H1 (cell line): ENCODE data around the gene CAMTA1. TPM values are rescaled to one million over a fixed set of nuclear protein-coding genes. Genes with fewer than 3 reads are reported as not detected.

Experiments
- CTCF ChIA-PET: fragments of 300-600 bp; sonication (Branson Sonifier 250); formaldehyde crosslinking; loops from one replicate; lab custom pipeline; 2021; ENCODE audit not compliant: partially characterized antibody; lab: Charles Lee
- POLR2A ChIA-PET: fragments of 300-600 bp; sonication (Branson Sonifier 250); formaldehyde crosslinking; loops from one replicate; lab custom pipeline; 2021; ENCODE audit warnings: inconsistent platforms; ENCODE audit not compliant: partially characterized antibody; lab: Charles Lee
- DNase-seq, 2 experiments: peaks; one replicate each; pipeline versions ENCODE4 v3.0.0 to v3.0.0-alpha.2; 2010 to 2022; ENCODE audit warnings: low spot score in 2 of 2, low read depth in 1 of 2, mixed read lengths in 1 of 2
- FAIRE-seq: peaks from 2 replicates; lab custom pipeline; 2011; peaks lifted over from hg19 to GRCh38; lab: Jason Lieb, UNC
- H2AFZ ChIP-seq: 2 replicates; pipeline ENCODE4 v1.8.1; 2012; ENCODE audit warnings: low read length, inconsistent platforms
- H2AK5ac ChIP-seq: 2 replicates; pipeline ENCODE4 v1.6.1; 2013; ENCODE audit warnings: low read depth, low read length
- H2BK120ac ChIP-seq: replicated peaks from 2 replicates; pipeline ENCODE3; 2013; ENCODE audit warnings: low read depth, low read length, inconsistent platforms
- H2BK12ac ChIP-seq: 2 replicates; pipeline ENCODE4 v1.6.1; 2013; ENCODE audit warnings: low read depth, low read length
- H2BK15ac ChIP-seq: 2 replicates; pipeline ENCODE4 v1.6.1; 2013; ENCODE audit warnings: low read length
- H2BK20ac ChIP-seq: 2 replicates; pipeline ENCODE4 v1.6.1; 2013; ENCODE audit warnings: low read length
- H2BK5ac ChIP-seq: 2 replicates; pipeline ENCODE4 v1.6.1; 2013; ENCODE audit warnings: low read depth, low read length
- H3K14ac ChIP-seq: 2 replicates; pipeline ENCODE4 v1.6.1; 2013; ENCODE audit warnings: inconsistent platforms; ENCODE audit not compliant: insufficient read length
- H3K18ac ChIP-seq: 2 replicates; pipeline ENCODE4 v1.6.1; 2013; ENCODE audit warnings: low read length; ENCODE audit errors: extremely low read depth
- H3K23ac ChIP-seq: 2 replicates; pipeline ENCODE4 v1.6.1; 2013; ENCODE audit warnings: inconsistent platforms; ENCODE audit not compliant: insufficient read length
- H3K23me2 ChIP-seq: 2 replicates; pipeline ENCODE4 v1.6.1; 2013; ENCODE audit warnings: low read depth, low read length
- H3K27ac ChIP-seq: 2 replicates; pipeline ENCODE4 v1.6.1; 2011; ENCODE audit warnings: low read depth, low read length, inconsistent platforms
- H3K27me3 ChIP-seq, 4 experiments: replicated peaks in 1 of 4; 1 replicate in 1 of 4; 2 replicates in 3 of 4; pipeline versions ENCODE4 v1.6.1 to v1.8.1; 2011 to 2013; ENCODE audit warnings: low read length in 3 of 4, mild to moderate bottlenecking in 3 of 4, inconsistent platforms in 2 of 4, mixed read lengths in 2 of 4, moderate library complexity in 1 of 4; ENCODE audit not compliant: control insufficient read depth in 3 of 4, insufficient read depth in 3 of 4; ENCODE audit errors: extremely low read depth in 1 of 4
- H3K36me3 ChIP-seq, 4 experiments: 2 replicates each; pipeline versions ENCODE4 v1.6.1 to v1.8.1; 2011 to 2013; ENCODE audit warnings: mild to moderate bottlenecking in 4 of 4, low read length in 3 of 4, moderate library complexity in 2 of 4, control low read depth in 1 of 4, inconsistent platforms in 1 of 4; ENCODE audit not compliant: insufficient read depth in 4 of 4, control insufficient read depth in 2 of 4
- H3K4ac ChIP-seq: replicated peaks from 2 replicates; pipeline ENCODE3; 2013; ENCODE audit warnings: low read length, low read depth, mixed read lengths, inconsistent platforms; ENCODE audit not compliant: insufficient read length
- H3K4me1 ChIP-seq, 4 experiments: replicated peaks in 1 of 4; 1 replicate in 1 of 4; 2 replicates in 3 of 4; pipeline versions ENCODE4 v1.6.1 to v1.8.1; 2011 to 2013; ENCODE audit warnings: low read length in 3 of 4, inconsistent platforms in 2 of 4, mixed read lengths in 1 of 4; ENCODE audit not compliant: insufficient read depth in 4 of 4, control insufficient read depth in 3 of 4
- H3K4me2 ChIP-seq, 2 experiments: 2 replicates each; pipeline versions ENCODE4 v1.6.1 to v1.8.1; 2011 to 2013; ENCODE audit warnings: low read depth in 2 of 2, low read length in 2 of 2, control low read depth in 1 of 2, inconsistent platforms in 1 of 2, mild to moderate bottlenecking in 1 of 2; ENCODE audit not compliant: insufficient read depth in 1 of 2
- H3K4me3 ChIP-seq, 4 experiments: fragments of 200-600, 300-600 bp in 1 of 4; sonication (generic), shearing (Covaris generic), sonication (Bioruptor Twin) in 1 of 4; 2 replicates each; pipeline versions ENCODE4 v1.5.1 to v1.8.1; 2011 to 2016; ENCODE audit warnings: low read length in 4 of 4, low read depth in 3 of 4, control low read depth in 2 of 4, inconsistent platforms in 2 of 4, mild to moderate bottlenecking in 2 of 4, mixed read lengths in 1 of 4, moderate library complexity in 1 of 4; ENCODE audit not compliant: insufficient read depth in 2 of 4; ENCODE audit errors: extremely low read depth in 1 of 4
- H3K56ac ChIP-seq: replicated peaks from 2 replicates; pipeline ENCODE3; 2013; ENCODE audit warnings: low read depth, mild to moderate bottlenecking, mixed read lengths, low read length, inconsistent platforms; ENCODE audit not compliant: insufficient read length
- H3K79me1 ChIP-seq: 2 replicates; pipeline ENCODE4 v1.6.1; 2013; ENCODE audit warnings: low read depth, low read length, control low read depth
- H3K79me2 ChIP-seq, 2 experiments: 2 replicates each; pipeline versions ENCODE4 v1.6.1 to v1.8.1; 2012 to 2013; ENCODE audit warnings: low read length in 2 of 2, mild to moderate bottlenecking in 2 of 2, inconsistent platforms in 1 of 2; ENCODE audit not compliant: insufficient read depth in 2 of 2, control insufficient read depth in 1 of 2
- H3K9ac ChIP-seq, 4 experiments: replicated peaks in 1 of 4; 1 replicate in 1 of 4; 2 replicates in 3 of 4; pipeline versions ENCODE4 v1.6.1 to v1.8.1; 2011 to 2013; ENCODE audit warnings: low read depth in 3 of 4, low read length in 3 of 4, control low read depth in 2 of 4, mild to moderate bottlenecking in 2 of 4, moderate library complexity in 2 of 4, inconsistent platforms in 1 of 4; ENCODE audit errors: extremely low read depth in 1 of 4
- H3K9me3 ChIP-seq, 2 experiments: 2 replicates each; pipeline versions ENCODE4 v1.6.1 to v1.8.1; 2012 to 2013; ENCODE audit warnings: mild to moderate bottlenecking in 2 of 2, moderate library complexity in 2 of 2, control low read depth in 1 of 2, inconsistent platforms in 1 of 2, low read depth in 1 of 2, low read length in 1 of 2, mixed read lengths in 1 of 2; ENCODE audit not compliant: insufficient read depth in 2 of 2
- H4K20me1 ChIP-seq, 2 experiments: replicated peaks in 1 of 2; 2 replicates each; pipeline versions ENCODE3 to v1.8.1; 2011 to 2013; ENCODE audit warnings: inconsistent platforms in 2 of 2, low read length in 2 of 2, mild to moderate bottlenecking in 1 of 2; ENCODE audit not compliant: insufficient read depth in 2 of 2, control insufficient read depth in 1 of 2
- H4K5ac ChIP-seq: 2 replicates; pipeline ENCODE4 v1.6.1; 2013; ENCODE audit warnings: low read length, low read depth, mixed read lengths, inconsistent platforms; ENCODE audit not compliant: insufficient read length
- H4K8ac ChIP-seq: 2 replicates; pipeline ENCODE4 v1.8.0; 2013; ENCODE audit warnings: mild to moderate bottlenecking, moderate library complexity, low read length, inconsistent platforms; ENCODE audit not compliant: insufficient read depth; ENCODE audit errors: extremely low read depth
- H4K91ac ChIP-seq: replicated peaks from 2 replicates; pipeline ENCODE3; 2013; ENCODE audit warnings: low read length, mixed read lengths, inconsistent platforms; ENCODE audit not compliant: insufficient read length
- CEBPB ChIP-seq: IDR thresholded peaks from 2 replicates; pipeline ENCODE4 v1.6.1; 2012; ENCODE audit warnings: low read depth, low read length
- CREB1 ChIP-seq: IDR thresholded peaks from 2 replicates; pipeline ENCODE4 v1.6.1; 2012; ENCODE audit warnings: inconsistent platforms
- EP300 ChIP-seq, 2 experiments: IDR thresholded peaks; 1 replicate in 1 of 2; 2 replicates in 1 of 2; pipeline ENCODE4 v1.6.1; 2011 to 2012; ENCODE audit warnings: low read depth in 2 of 2, low read length in 2 of 2, mild to moderate bottlenecking in 2 of 2, borderline replicate concordance in 1 of 2, inconsistent platforms in 1 of 2, moderate library complexity in 1 of 2
- GABPA ChIP-seq: IDR thresholded peaks from 2 replicates; pipeline ENCODE4 v1.6.1; 2011; ENCODE audit warnings: mild to moderate bottlenecking, low read length, moderate library complexity, borderline replicate concordance; ENCODE audit not compliant: insufficient read depth
- JUN ChIP-seq: IDR thresholded peaks from 2 replicates; pipeline ENCODE4 v1.6.1; 2011; ENCODE audit warnings: low read depth, mild to moderate bottlenecking, improper control_type of control experiment, low read length
- KDM5A ChIP-seq: fragments of 200-600 bp; IDR thresholded peaks from 2 replicates; pipeline ENCODE4 v1.7.1; 2012; ENCODE audit warnings: mild to moderate bottlenecking, low read length, inconsistent platforms, mixed read lengths
- SP2 ChIP-seq: IDR thresholded peaks from 2 replicates; pipeline ENCODE4 v1.6.1; 2012; ENCODE audit warnings: mild to moderate bottlenecking, low read length, inconsistent platforms
- TAF7 ChIP-seq: optimal IDR thresholded peaks from 2 replicates; pipeline ENCODE3; 2011; ENCODE audit warnings: low read depth, mild to moderate bottlenecking, inconsistent platforms, low read length, moderate library complexity, borderline replicate concordance
- ZNF274 ChIP-seq: IDR thresholded peaks from 2 replicates; pipeline ENCODE4 v1.7.0; 2012; ENCODE audit warnings: low read length, borderline replicate concordance; ENCODE audit errors: extremely low read depth
- WGBS, 2 experiments: shearing (Covaris generic) in 1 of 2; methylation state at CpG; one replicate each; pipeline versions ENCODE4 v1.1.6 to v1.1.7; 2013 to 2015; ENCODE audit warnings: low lambda C conversion rate in 2 of 2, mixed read lengths in 2 of 2, inconsistent platforms in 1 of 2, low coverage in 1 of 2, missing lambda C conversion rate in 1 of 2; ENCODE audit not compliant: insufficient replicate concordance in 2 of 2, insufficient coverage in 1 of 2, insufficient read length in 1 of 2; ENCODE audit errors: extremely low coverage in 1 of 2, missing lambda C conversion rate in 1 of 2; 5-methylcytosine and 5-hydroxymethylcytosine counted together
- polyA plus RNA-seq, 7 experiments: library from polyadenylated mRNA; depleted of rRNA in 3 of 7; stranded (reverse) in 5 of 7; unstranded in 2 of 7; fragments of >200 nt in 5 of 7; fragments of 200-250 nt in 2 of 7; gene quantifications; 1 replicate in 5 of 7; 2 replicates in 1 of 7; 4 replicates in 1 of 7; pipeline versions ENCODE4 v1.2.1 to v1.2.3, GENCODE V29; 2011 to 2013; ENCODE audit warnings: missing spikeins in 2 of 7, mixed read lengths in 2 of 7
- total RNA-seq: library from RNA; stranded (reverse); fragmentation: NEBNext Ultra II Directional; extraction: Animal tissue kit (Norgen Biotek cat#: 25700); gene quantifications from 2 replicates; pipeline ENCODE4 v1.2.1, GENCODE V29; 2021
- TF ChIP-seq, protein P1 (sequence below): IDR thresholded peaks from 2 replicates; pipeline ENCODE4 v1.6.1; 2011; ENCODE audit warnings: low read length, improper control_type of control experiment
- TF ChIP-seq, protein P2 (sequence below): IDR thresholded peaks from 2 replicates; pipeline ENCODE4 v1.6.1; 2012; ENCODE audit warnings: inconsistent platforms
- TF ChIP-seq, protein P3 (sequence below): IDR thresholded peaks from 2 replicates; pipeline ENCODE4 v1.6.1; 2012; ENCODE audit warnings: low read length, inconsistent platforms

Gene CAMTA1
- total and polyA plus RNA-seq, 2 of the 8 experiments (the other 6 are each of a cell fraction or from before 2014, with no cell fraction given), result 65.0 to 119 TPM

DNA sequence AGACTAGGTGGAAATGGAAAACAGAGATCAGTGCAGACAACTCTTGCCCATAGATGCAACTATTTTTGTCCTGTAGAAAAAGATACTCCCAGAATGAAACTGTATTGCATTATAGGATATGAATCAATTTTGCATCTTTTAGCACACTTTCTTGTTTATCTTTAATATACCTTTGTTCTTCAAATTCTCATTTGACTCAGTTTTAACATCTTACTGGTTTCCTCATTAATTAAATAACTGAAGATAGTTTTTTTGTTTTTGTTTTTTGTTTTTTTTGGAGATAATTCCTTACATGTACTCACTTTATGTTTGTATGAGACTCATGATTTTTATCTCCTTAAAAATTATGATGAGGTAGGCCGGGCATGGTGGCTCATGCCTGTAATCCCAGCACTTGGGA lies 10.9 kb upstream of the CAMTA1 start:
- no peak overlapping the region for H3K23ac ChIP-seq
- CTCF ChIA-PET, result no interaction called here
- no peak overlapping the region for H2BK120ac ChIP-seq
- no peak overlapping the region for H3K27ac ChIP-seq
- no peaks in the 10 kb centered on the region for H3K36me3 ChIP-seq
- no peak overlapping the region for H2AFZ ChIP-seq
- DNase-seq, result no peak
- no peak overlapping the region for H3K9ac ChIP-seq
- H3K4me2 ChIP-seq, result no peak overlapping the region
- no peak overlapping the region for H3K4me3 ChIP-seq
- POLR2A ChIA-PET, result interaction anchor here (0.6 kb wide), 1 partner anchor 54 kb away, joined by 5 read pairs; no protein-coding TSS in a partner anchor
- H3K18ac ChIP-seq, result no peak overlapping the region
- peaks cover 0 to 11% (median 5%) of the 10 kb centered on the region in 4 experiments; a peak in 6 of 7 replicates for H3K4me1 ChIP-seq
- no peak overlapping the region for H2BK20ac ChIP-seq
- no peak overlapping the region for H3K4ac ChIP-seq
- no peaks in the 10 kb centered on the region for H3K23me2 ChIP-seq
- H3K9me3 ChIP-seq, result no peaks in the 10 kb centered on the region
- no peak overlapping the region for H3K14ac ChIP-seq
- no peaks in the 10 kb centered on the region for H3K27me3 ChIP-seq
- no peaks in the 10 kb centered on the region for H3K79me1 ChIP-seq
- no peak overlapping the region for H4K91ac ChIP-seq
- FAIRE-seq, result no peak
- H4K8ac ChIP-seq, result no peak overlapping the region
- no peak overlapping the region for H4K5ac ChIP-seq
- no peaks in the 10 kb centered on the region for H3K79me2 ChIP-seq
- H2BK5ac ChIP-seq, result no peak overlapping the region
- WGBS, 2 experiments, result 77% methylated on average over 1 of the region's 1 CpG; no CpG with 5 or more reads in 1 of the 2 experiments
- H4K20me1 ChIP-seq, result no peaks in the 10 kb centered on the region
- H2AK5ac ChIP-seq, result no peak overlapping the region
- H2BK12ac ChIP-seq, result no peak overlapping the region
- no peak overlapping the region for H3K56ac ChIP-seq
- no peak overlapping the region for H2BK15ac ChIP-seq
- TF ChIP-seq SP2, result no peak
- TF ChIP-seq, protein P1, sequence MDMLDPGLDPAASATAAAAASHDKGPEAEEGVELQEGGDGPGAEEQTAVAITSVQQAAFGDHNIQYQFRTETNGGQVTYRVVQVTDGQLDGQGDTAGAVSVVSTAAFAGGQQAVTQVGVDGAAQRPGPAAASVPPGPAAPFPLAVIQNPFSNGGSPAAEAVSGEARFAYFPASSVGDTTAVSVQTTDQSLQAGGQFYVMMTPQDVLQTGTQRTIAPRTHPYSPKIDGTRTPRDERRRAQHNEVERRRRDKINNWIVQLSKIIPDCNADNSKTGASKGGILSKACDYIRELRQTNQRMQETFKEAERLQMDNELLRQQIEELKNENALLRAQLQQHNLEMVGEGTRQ, result no peak
- TF ChIP-seq CEBPB, result no peak
- TF ChIP-seq, protein P2, sequence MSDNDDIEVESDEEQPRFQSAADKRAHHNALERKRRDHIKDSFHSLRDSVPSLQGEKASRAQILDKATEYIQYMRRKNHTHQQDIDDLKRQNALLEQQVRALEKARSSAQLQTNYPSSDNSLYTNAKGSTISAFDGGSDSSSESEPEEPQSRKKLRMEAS, result no peak
- TF ChIP-seq KDM5A, result no peak
- no peak for TF ChIP-seq GABPA
- TF ChIP-seq ZNF274, result no peak
- TF ChIP-seq JUN, result no peak
- no peak for TF ChIP-seq CREB1
- no peak for TF ChIP-seq TAF7
- TF ChIP-seq, protein P3, sequence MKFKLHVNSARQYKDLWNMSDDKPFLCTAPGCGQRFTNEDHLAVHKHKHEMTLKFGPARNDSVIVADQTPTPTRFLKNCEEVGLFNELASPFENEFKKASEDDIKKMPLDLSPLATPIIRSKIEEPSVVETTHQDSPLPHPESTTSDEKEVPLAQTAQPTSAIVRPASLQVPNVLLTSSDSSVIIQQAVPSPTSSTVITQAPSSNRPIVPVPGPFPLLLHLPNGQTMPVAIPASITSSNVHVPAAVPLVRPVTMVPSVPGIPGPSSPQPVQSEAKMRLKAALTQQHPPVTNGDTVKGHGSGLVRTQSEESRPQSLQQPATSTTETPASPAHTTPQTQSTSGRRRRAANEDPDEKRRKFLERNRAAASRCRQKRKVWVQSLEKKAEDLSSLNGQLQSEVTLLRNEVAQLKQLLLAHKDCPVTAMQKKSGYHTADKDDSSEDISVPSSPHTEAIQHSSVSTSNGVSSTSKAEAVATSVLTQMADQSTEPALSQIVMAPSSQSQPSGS, result no peak
- TF ChIP-seq EP300 (IDR thresholded peaks at IDR 0.05; ENCODE audit: borderline replicate concordance in 1 of 2, low read depth in 2 of 2, low read length in 2 of 2), result no peak
